ENCODE results near the gene PLK5.

DNA sequence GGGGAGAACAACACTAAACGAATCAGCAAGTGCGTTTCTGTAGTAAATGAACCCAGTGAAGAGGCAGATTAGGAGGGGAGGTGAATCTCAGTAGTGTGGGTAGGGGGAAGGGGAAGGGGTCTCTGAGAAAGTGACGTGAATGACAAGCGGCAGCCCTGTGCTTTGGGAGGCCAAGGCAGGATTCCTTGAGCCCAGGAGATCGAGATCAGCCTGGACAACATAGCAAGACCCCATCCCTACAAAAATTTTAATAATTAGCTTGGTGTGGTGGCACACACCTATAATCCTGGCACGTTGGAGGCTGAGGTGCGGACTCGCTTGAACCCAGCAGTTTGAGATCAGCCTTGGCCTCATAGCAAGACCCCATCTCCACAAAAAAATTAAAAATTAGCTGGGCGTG, 8.1 kb downstream of the PLK5 start:
- TF ChIP-seq, protein P1, sequence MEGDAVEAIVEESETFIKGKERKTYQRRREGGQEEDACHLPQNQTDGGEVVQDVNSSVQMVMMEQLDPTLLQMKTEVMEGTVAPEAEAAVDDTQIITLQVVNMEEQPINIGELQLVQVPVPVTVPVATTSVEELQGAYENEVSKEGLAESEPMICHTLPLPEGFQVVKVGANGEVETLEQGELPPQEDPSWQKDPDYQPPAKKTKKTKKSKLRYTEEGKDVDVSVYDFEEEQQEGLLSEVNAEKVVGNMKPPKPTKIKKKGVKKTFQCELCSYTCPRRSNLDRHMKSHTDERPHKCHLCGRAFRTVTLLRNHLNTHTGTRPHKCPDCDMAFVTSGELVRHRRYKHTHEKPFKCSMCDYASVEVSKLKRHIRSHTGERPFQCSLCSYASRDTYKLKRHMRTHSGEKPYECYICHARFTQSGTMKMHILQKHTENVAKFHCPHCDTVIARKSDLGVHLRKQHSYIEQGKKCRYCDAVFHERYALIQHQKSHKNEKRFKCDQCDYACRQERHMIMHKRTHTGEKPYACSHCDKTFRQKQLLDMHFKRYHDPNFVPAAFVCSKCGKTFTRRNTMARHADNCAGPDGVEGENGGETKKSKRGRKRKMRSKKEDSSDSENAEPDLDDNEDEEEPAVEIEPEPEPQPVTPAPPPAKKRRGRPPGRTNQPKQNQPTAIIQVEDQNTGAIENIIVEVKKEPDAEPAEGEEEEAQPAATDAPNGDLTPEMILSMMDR (IDR thresholded peaks at IDR 0.05): no peak
- no peak for TF ChIP-seq EZH2 (IDR thresholded peaks at IDR 0.05; ENCODE audit: borderline replicate concordance, insufficient read depth, low read depth, low read length, poor library complexity, severe bottlenecking)
